Skeletal muscle tissue (tissue), 4 donors: ENCODE measurements around the gene ARHGAP32. TPM values are rescaled to one million over a fixed set of nuclear protein-coding genes. Genes with fewer than 3 reads are reported as not detected.

Experiments used
- H3K27ac ChIP-seq: one replicate; pipeline ENCODE4 v1.7.0; 2013; ENCODE audit warnings: mild to moderate bottlenecking, low read depth, low read length, inconsistent platforms
- H3K27me3 ChIP-seq, 3 donors: one replicate each; pipeline ENCODE4 v1.7.0; 2013; ENCODE audit warnings: low read length in 3 of 3; ENCODE audit not compliant: control insufficient read depth in 3 of 3, insufficient read depth in 3 of 3
- H3K36me3 ChIP-seq, 3 donors: one replicate each; pipeline ENCODE4 v1.7.0; 2013; ENCODE audit warnings: low read length in 3 of 3; ENCODE audit not compliant: control insufficient read depth in 3 of 3, insufficient read depth in 3 of 3
- H3K4me1 ChIP-seq, 3 donors: one replicate each; pipeline ENCODE4 v1.7.0; 2013; ENCODE audit warnings: low read length in 3 of 3, mild to moderate bottlenecking in 3 of 3; ENCODE audit not compliant: control insufficient read depth in 3 of 3, insufficient read depth in 3 of 3
- H3K4me3 ChIP-seq, 3 donors: one replicate each; pipeline ENCODE4 v1.7.0; 2013; ENCODE audit warnings: low read length in 3 of 3
- H3K9ac ChIP-seq, 3 donors: one replicate each; pipeline ENCODE4 v1.7.0; 2013; ENCODE audit warnings: low read length in 3 of 3, mild to moderate bottlenecking in 3 of 3, moderate library complexity in 2 of 3, low read depth in 1 of 3
- H3K9me3 ChIP-seq, 3 donors: one replicate each; pipeline ENCODE4 v1.7.0; 2013; ENCODE audit warnings: low read length in 3 of 3; ENCODE audit not compliant: control insufficient read depth in 3 of 3
- total RNA-seq: library from RNA; depleted of rRNA; stranded (reverse); fragments of >200 nt; gene quantifications from one replicate; pipeline ENCODE4 v1.2.3, GENCODE V29; 2014
- donor health status: Osteomylitis.

The ARHGAP32 gene
- total RNA-seq, 1 donor from 2014 or later, result 23.5 TPM

DNA sequence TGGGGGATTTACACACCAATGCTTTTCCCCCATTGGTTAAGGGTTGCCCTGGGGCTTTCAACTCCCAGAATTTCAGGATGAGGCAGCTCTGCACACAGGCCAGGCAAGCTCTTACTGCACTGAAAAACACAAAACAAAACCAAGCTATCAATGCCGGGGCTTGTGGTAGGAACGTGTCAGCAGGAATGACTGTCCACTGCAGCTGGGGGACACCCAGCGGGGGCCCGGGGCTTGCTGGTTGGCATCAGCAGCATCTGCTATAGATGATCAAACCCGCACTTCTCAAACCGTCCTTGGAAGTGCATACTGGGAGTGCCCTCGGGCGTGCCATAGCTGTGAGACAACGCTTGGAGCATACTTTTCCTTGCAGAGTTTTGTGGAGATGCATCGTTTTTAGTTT lies 257.2 kb downstream of the ARHGAP32 start:
- Histone ChIP-seq H3K36me3 (no peaks in the 10 kb centered on the region), H3K27ac (no peak overlapping the region), H3K9me3 (no peaks in the 10 kb centered on the region), H3K4me1 (peaks cover 0 to 11% (median 0%) of the 10 kb centered on the region in 3 donors), H3K27me3 (peaks cover 4 to 20% (median 6%) of the 10 kb centered on the region in 3 donors), H3K9ac (no peak overlapping the region), H3K4me3 (no peak overlapping the region)

DNA sequence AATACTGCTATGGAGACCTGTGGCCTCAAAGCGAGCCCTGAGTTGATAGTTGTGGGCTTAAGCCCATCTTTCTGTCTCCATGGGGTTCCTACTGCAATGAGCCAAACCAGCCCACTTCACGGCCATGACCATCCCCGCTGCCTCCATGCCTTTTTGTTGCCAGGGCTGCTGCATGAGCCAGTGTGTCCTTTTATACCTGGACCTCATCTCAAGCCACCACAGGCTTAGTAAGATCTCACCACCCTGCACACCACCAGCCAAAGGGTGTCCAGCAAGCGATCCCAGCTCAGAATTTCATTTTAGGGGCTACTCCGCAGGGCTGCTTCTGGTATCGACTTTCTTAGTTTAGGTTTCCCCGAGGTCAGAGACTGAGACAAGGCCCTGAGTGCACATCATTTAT lies 257.8 kb downstream of the ARHGAP32 start:
- Histone ChIP-seq H3K4me3 (no peak overlapping the region), H3K4me1 (peaks cover 0 to 11% (median 0%) of the 10 kb centered on the region in 3 donors), H3K9me3 (no peaks in the 10 kb centered on the region), H3K27ac (no peak overlapping the region), H3K9ac (no peak overlapping the region), H3K27me3 (peaks cover 3 to 17% (median 3%) of the 10 kb centered on the region in 3 donors), H3K36me3 (no peaks in the 10 kb centered on the region)

DNA sequence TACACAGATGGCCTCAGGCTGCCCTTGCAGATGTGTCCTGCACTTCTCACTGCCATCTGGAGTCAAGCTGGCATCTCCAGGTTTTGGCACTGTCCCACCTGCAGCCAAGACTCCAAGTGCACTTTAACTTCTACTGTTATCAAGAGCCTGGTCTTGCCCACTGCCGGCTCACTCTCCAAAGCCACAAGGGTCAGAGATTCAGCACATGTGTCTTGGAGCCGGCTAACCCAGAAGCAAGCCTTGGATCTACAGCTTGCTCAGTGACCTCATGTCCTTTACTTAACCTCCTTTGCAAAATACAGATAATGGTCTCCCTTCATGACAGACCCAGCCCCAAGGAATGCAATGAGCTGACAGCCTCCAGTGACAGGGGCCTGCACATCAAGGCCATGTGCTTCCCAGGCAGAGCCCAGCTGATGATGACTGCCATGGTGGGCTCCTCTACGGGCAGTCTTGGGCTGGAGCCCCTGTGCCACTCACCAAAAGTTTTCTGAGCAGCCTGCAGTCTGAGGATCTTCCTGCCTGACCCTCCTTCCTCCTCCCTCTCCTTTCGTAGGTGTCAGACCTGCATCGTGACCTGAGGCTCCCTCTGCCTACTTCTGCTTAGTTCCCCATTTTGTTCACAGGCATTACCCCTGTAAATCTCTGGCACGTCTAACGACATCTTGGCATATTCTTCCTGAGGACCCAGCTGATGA lies 258.5 kb downstream of the ARHGAP32 start:
- Histone ChIP-seq H3K27ac (no peak overlapping the region), H3K9me3 (no peaks in the 10 kb centered on the region), H3K4me3 (no peak overlapping the region), H3K4me1 (peaks cover 0 to 11% (median 0%) of the 10 kb centered on the region in 3 donors), H3K27me3 (peaks cover 0 to 9% (median 3%) of the 10 kb centered on the region in 3 donors), H3K9ac (no peak overlapping the region), H3K36me3 (no peaks in the 10 kb centered on the region)

DNA sequence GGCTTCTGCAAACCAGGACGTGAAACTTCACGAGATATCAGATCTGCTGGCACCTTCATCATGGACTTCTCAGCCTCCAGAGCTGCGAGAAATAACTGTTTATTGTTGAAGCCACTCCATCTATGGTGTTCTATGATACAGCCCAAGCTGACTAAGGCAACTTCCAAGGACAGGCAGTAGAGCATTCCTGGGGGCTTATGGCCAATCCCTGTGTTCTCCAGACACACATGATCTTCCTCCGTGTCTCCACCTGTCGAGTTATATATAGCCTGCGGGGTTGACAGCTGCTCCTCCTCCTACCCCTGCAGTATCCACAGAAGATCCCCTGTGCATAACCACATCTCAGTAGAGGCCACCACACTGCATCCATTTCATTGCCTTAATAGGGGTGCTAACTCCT lies 260.5 kb downstream of the ARHGAP32 start:
- peaks cover 0 to 5% (median 3%) of the 10 kb centered on the region in 3 donors for H3K27me3 ChIP-seq
- no peak overlapping the region for H3K4me3 ChIP-seq
- H3K27ac ChIP-seq, result no peak overlapping the region
- H3K4me1 ChIP-seq, result peaks cover 0 to 11% (median 0%) of the 10 kb centered on the region in 3 donors
- H3K9me3 ChIP-seq, result no peaks in the 10 kb centered on the region
- H3K9ac ChIP-seq, result no peak overlapping the region
- H3K36me3 ChIP-seq, result no peaks in the 10 kb centered on the region

DNA sequence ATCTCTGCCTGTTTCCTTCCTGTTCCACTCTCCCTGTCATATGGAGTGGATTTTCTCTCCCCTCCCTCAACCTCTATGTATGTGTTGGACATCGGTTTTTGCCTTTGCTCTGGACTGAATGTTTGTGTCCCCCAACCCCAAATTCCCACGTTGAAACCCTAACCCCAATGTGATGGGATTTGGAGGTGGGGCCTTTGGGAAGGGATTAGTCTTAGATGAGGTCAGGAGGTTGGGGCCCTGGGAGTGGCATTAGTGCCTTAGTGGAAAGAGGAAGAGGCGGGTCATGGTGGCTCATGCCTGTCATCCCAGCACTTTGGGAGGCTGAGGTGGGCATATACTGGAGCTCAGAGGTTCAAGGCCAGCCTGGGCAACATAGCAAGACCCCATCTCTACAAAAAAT lies 261.1 kb downstream of the ARHGAP32 start:
- Histone ChIP-seq H3K9ac (no peak overlapping the region), H3K4me1 (peaks cover 0 to 11% (median 0%) of the 10 kb centered on the region in 3 donors), H3K4me3 (no peak overlapping the region), H3K27me3 (peaks cover 0 to 6% (median 3%) of the 10 kb centered on the region in 3 donors), H3K27ac (no peak overlapping the region), H3K9me3 (no peaks in the 10 kb centered on the region), H3K36me3 (no peaks in the 10 kb centered on the region)

DNA sequence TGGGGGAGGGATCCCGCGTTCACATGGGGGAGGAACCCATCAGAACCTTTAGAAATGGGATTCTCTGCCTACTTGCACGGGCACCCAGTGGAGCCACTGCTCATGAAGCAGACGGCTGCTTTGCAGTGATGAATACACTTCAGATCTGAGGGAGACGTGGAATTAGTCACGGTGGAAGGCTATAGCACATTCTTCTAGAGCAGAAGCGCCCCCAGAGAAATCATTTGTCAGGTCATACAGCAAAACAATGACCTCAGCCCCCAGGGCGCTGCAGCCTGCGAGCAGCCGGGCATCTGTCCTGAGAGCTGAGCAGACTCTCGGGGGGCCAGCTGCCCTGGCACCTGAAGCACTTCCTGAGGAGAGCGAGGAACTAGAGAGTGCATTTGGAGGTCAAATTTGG lies 262.1 kb downstream of the ARHGAP32 start:
- no peak overlapping the region for H3K4me3 ChIP-seq
- no peak overlapping the region for H3K9ac ChIP-seq
- H3K9me3 ChIP-seq, result no peaks in the 10 kb centered on the region
- H3K27ac ChIP-seq, result no peak overlapping the region
- peaks cover 0 to 11% (median 0%) of the 10 kb centered on the region in 3 donors for H3K4me1 ChIP-seq
- H3K36me3 ChIP-seq, result no peaks in the 10 kb centered on the region
- H3K27me3 ChIP-seq, result peaks cover 0 to 6% (median 3%) of the 10 kb centered on the region in 3 donors

DNA sequence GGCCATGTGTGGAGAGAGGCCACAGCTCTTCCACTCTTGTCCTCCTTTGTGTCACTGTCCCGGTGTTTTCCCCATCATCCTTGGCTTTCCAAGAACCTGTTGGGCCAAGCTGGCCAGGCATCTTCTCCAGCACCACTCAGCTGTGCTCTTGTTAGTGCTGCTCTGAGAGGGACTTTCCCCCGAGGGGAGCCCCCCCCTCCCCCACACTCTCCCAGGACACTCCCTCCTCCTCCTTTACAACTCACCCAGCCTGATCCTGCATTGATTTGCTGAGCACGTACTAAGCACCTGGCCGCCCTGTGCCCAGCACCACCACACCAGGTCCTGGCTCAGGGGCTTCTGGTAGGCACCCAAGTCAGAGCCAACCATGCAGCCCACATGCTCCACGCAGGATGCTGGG lies 262.7 kb downstream of the ARHGAP32 start:
- no peaks in the 10 kb centered on the region for H3K9me3 ChIP-seq
- H3K36me3 ChIP-seq, result no peaks in the 10 kb centered on the region
- peaks cover 0 to 6% (median 3%) of the 10 kb centered on the region in 3 donors for H3K27me3 ChIP-seq
- no peak overlapping the region for H3K4me3 ChIP-seq
- H3K4me1 ChIP-seq, result peaks cover 0 to 11% (median 0%) of the 10 kb centered on the region in 3 donors
- H3K27ac ChIP-seq, result no peak overlapping the region
- no peak overlapping the region for H3K9ac ChIP-seq

DNA sequence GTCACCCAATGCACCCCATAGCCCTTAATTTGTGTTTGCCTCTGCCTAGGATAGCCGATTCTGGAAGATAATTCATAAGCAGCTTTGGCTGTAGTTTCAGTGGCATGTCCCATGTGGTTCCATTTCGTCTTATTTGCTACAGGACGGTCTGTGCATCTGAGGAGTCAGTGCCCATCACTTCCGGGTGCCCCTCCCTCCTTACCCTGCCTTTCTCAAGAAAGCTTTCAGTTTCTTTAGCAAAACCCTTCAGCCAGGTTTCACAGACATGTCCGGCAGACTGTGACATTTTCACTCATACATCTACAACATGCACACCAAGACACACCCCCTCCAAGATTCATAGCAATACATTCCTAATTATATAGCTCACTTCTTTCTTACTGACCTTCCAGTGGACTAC lies 263.7 kb downstream of the ARHGAP32 start:
- no peaks in the 10 kb centered on the region for H3K9me3 ChIP-seq
- H3K36me3 ChIP-seq, result no peaks in the 10 kb centered on the region
- no peak overlapping the region for H3K27ac ChIP-seq
- H3K4me1 ChIP-seq, result peaks cover 0 to 11% (median 0%) of the 10 kb centered on the region in 3 donors
- no peak overlapping the region for H3K4me3 ChIP-seq
- H3K9ac ChIP-seq, result no peak overlapping the region
- H3K27me3 ChIP-seq, result peaks cover 0 to 6% (median 3%) of the 10 kb centered on the region in 3 donors

DNA sequence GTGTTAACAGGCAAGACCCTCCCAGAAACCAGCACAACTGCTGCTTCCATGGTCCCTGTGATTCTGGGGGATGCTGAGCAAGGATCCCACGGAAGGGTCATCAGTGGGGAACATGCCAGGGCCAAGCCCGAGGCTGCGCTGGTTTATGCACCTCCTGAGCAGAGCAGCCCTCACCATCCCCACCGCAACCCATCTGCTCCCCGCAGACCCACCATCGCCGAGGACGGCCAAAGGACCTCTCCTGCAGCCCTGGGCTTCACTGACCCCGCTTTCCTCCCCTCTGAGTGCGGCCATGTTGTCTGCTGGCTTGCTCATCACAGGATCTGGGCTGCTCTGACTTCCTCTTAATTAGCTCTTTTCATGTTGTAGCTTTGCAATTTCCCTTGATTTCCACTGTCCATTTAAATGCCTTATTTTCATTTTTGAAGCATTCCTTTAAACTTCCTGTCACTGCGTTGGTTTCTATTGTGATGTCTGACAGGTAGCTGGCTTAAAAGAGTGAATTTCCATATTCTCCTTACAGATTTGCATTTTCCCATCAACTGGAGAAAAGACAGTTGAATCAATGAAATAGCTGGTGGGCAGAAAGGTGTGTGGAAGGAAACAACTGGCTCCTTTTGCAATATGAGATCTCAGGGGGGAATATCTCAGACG lies 264.3 kb downstream of the ARHGAP32 start:
- H3K27me3 ChIP-seq, result peaks cover 0 to 6% (median 3%) of the 10 kb centered on the region in 3 donors
- no peak overlapping the region for H3K27ac ChIP-seq
- H3K36me3 ChIP-seq, result no peaks in the 10 kb centered on the region
- no peak overlapping the region for H3K4me3 ChIP-seq
- no peaks in the 10 kb centered on the region for H3K9me3 ChIP-seq
- peaks cover 0 to 11% (median 0%) of the 10 kb centered on the region in 3 donors for H3K4me1 ChIP-seq
- H3K9ac ChIP-seq, result no peak overlapping the region

DNA sequence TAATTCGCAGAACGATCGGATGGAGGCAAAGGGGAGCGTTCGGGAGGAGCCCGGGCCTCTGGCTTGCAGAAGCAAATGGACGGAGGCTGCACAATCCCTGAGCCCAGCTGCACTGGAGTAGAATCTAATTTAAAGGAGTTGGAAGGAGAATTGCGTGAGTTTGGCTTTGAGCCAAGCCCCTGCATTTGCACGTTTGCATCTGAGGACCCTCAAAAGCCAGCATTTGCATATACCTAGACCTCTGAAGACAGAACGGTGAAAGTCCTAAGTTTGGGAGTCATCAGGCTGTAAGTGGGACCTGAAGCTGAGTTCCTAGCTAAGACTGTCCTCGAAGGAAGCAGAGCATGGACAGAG lies 265.0 kb downstream of the ARHGAP32 start:
- Histone ChIP-seq H3K4me1 (peaks cover 0 to 7% (median 0%) of the 10 kb centered on the region in 3 donors), H3K9me3 (no peaks in the 10 kb centered on the region), H3K9ac (no peak overlapping the region), H3K27ac (no peak overlapping the region), H3K4me3 (no peak overlapping the region), H3K27me3 (peaks cover 0 to 6% (median 3%) of the 10 kb centered on the region in 3 donors), H3K36me3 (no peaks in the 10 kb centered on the region)
